ENCODE results near the gene NR6A1.

The NR6A1 gene

DNA sequence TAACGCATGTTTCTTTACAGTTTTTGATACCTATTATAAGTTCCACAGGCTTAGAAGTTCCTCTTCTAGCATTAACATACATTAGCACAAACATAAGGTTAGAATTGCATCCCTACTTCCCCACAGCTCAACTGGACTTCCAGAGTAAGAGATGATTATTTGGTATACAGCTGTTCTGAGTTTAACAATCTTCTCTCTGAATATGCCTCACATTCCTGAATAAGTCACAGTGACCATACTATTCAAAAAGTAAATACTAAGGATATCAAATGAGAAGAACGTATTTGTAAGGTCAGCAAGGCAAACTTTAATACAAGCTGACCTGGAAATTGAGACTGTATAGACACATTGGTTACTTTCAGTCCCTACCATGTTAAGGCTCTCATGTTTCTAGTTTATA, 21.3 kb downstream of the NR6A1 start:
- no peak overlapping the region for H3K4me3 ChIP-seq (replicated peaks; ENCODE audit: low read depth, low read length)
- DNase-seq (ENCODE audit: low read depth) = no peak
- TF ChIP-seq, protein P1, sequence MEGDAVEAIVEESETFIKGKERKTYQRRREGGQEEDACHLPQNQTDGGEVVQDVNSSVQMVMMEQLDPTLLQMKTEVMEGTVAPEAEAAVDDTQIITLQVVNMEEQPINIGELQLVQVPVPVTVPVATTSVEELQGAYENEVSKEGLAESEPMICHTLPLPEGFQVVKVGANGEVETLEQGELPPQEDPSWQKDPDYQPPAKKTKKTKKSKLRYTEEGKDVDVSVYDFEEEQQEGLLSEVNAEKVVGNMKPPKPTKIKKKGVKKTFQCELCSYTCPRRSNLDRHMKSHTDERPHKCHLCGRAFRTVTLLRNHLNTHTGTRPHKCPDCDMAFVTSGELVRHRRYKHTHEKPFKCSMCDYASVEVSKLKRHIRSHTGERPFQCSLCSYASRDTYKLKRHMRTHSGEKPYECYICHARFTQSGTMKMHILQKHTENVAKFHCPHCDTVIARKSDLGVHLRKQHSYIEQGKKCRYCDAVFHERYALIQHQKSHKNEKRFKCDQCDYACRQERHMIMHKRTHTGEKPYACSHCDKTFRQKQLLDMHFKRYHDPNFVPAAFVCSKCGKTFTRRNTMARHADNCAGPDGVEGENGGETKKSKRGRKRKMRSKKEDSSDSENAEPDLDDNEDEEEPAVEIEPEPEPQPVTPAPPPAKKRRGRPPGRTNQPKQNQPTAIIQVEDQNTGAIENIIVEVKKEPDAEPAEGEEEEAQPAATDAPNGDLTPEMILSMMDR (IDR thresholded peaks at IDR 0.05; ENCODE audit: low read length, missing control alignments) = no peak

GRCh38 chr9:124749284-124749683, 21.8 kb downstream of the NR6A1 start:
- no peak for DNase-seq (ENCODE audit: low read depth)
- no peak overlapping the region for H3K4me3 ChIP-seq (replicated peaks; ENCODE audit: low read depth, low read length)
- TF ChIP-seq, protein P1 (IDR thresholded peaks at IDR 0.05; ENCODE audit: low read length, missing control alignments) = no peak

DNA sequence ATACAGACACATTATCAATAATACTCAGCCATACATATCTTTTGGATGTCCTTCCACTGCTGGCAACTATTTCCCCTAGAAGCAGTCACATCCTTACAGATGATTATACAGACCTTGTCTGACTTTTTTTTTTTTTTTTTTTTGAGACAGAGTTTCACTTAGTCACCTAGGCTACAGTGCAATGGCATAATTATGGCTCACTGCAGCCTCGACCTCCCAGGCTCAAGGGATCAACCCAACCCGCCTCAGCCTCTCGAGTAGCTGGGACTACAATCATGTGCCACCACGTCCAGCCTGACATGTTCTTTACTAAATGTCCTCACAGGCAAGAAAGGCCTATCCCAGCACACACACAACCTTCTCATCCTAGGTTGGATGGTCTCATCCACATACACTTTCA, 24.0 kb downstream of the NR6A1 start:
- TF ChIP-seq, protein P1 (IDR thresholded peaks at IDR 0.05; ENCODE audit: low read length, missing control alignments) = no peak

DNA sequence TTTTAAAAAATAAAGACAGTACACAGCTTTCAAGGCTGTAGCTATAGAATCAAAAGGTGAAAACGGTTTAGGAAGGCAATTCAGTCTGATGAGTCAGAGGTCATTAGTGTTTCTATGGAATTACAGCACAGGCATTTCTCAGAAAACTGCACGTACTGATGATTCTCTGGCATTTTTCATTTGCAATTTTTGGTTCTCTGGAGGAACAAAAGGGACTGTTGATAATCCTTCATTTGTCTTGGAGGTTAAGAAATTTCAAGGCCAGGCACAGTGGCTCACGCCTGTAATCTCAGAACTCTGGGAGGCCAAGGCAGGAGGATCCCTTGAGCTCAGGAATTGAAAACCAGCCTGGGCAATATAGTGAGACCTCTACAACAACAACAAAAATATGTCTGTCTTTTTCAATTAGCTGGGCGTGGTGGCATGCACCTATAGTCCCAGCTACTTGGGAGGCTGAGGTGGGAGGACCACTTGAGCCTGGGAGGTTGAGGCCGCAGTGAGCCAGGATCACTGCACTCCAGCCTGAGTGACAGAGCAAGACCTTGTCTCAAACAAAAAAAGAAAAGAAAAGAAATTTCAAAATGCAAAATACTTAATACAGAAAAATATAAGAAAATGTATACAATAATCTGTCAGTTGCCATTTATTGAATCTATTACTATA, 27.3 kb downstream of the NR6A1 start:
- TF ChIP-seq, protein P1 (IDR thresholded peaks at IDR 0.05; ENCODE audit: low read length, missing control alignments) = no peak
- H3K4me3 ChIP-seq (replicated peaks; ENCODE audit: low read depth, low read length) = no peak overlapping the region
- no peak for DNase-seq (ENCODE audit: low read depth)

More for the DNA sequence above, 24.0 kb downstream of the NR6A1 start:
- no peak overlapping the region for H3K4me3 ChIP-seq (replicated peaks; ENCODE audit: low read depth, low read length)
- no peak for DNase-seq (ENCODE audit: low read depth)

- TF ChIP-seq, protein P1 (IDR thresholded peaks at IDR 0.05; ENCODE audit: low read length, missing control alignments) = no peak
- H3K4me3 ChIP-seq (replicated peaks; ENCODE audit: low read depth, low read length) = no peak overlapping the region
- DNase-seq (ENCODE audit: low read depth) = no peak
Observed at GRCh38 chr9:124742940-124743339, 28.2 kb downstream of the NR6A1 start.

- DNase-seq (ENCODE audit: low read depth) = no peak
- TF ChIP-seq, protein P1 (IDR thresholded peaks at IDR 0.05; ENCODE audit: low read length, missing control alignments) = no peak
- no peak overlapping the region for H3K4me3 ChIP-seq (replicated peaks; ENCODE audit: low read depth, low read length)
Observed at GRCh38 chr9:124741662-124742061, 29.4 kb downstream of the NR6A1 start.

GRCh38 chr9:124741149-124741548, 30.0 kb downstream of the NR6A1 start:
- TF ChIP-seq, protein P1 (IDR thresholded peaks at IDR 0.05; ENCODE audit: low read length, missing control alignments) = no peak
- no peak overlapping the region for H3K4me3 ChIP-seq (replicated peaks; ENCODE audit: low read depth, low read length)
- no peak for DNase-seq (ENCODE audit: low read depth)

All from fibroblast of pulmonary artery (primary cell).